ENCODE results near the gene MRM2.

- TF ChIP-seq CTCF (conservative IDR thresholded peaks at IDR 0.05 in 1 of 2, IDR thresholded peaks at IDR 0.05 in 1 of 2; ENCODE audit: extremely low read depth in 1 of 2, insufficient read depth in 1 of 2, low read depth in 1 of 2, low read length in 2 of 2) = no peak
- TF ChIP-seq EZH2 (IDR thresholded peaks at IDR 0.05; ENCODE audit: borderline replicate concordance, low read length) = no peak
Measured at GRCh38 chr7:2197436-2198155, 44.4 kb downstream of the MRM2 start.

Data from mammary epithelial cell (primary cell).